HG03558 (cell line): Measurements from ENCODE around the gene HIBCH.
"Not testable (repeated sequence)": the region's sequence is repeated elsewhere in the genome, so short reads cannot be mapped to it uniquely, and the experiment has no call there.

Source experiments
- ATAC-seq: cut with Tn5 transposase; IDR thresholded peaks from one replicate; pipeline ENCODE4 v1.9.1; 2021; ENCODE audit warnings: moderate number of reproducible peaks; ENCODE audit not compliant: unreplicated experiment; ENCODE audit errors: extremely low read depth

Gene HIBCH

GRCh38 chr2:190343536-190344275 is 24.1 kb upstream of the HIBCH start, which contains the start of gene INPP1:
INPP1 (plus strand) TSS chr2:190343589; CDS start chr2:190360103, 16,514 bp downstream.
- peak; percentile 23 for ATAC-seq

GRCh38 chr2:190343089-190343535 is 23.5 kb upstream of the HIBCH start:
- no peak for ATAC-seq

GRCh38 chr2:190342611-190343010 is 23.0 kb upstream of the HIBCH start:
- ATAC-seq, result no peak

GRCh38 chr2:190340369-190340768 is 20.7 kb upstream of the HIBCH start:
- no peak for ATAC-seq

GRCh38 chr2:190339394-190339793 is 19.8 kb upstream of the HIBCH start:
- ATAC-seq, result no peak

- no peak for ATAC-seq
Measured at GRCh38 chr2:190338453-190338852, 18.8 kb upstream of the HIBCH start.

- ATAC-seq, result no peak
Measured at GRCh38 chr2:190336420-190336819, 16.8 kb upstream of the HIBCH start.

- ATAC-seq, result not testable (repeated sequence)
Measured at GRCh38 chr2:190335584-190335983, 16.0 kb upstream of the HIBCH start.

- ATAC-seq, result no peak
Measured at GRCh38 chr2:190335225-190335559, 15.6 kb upstream of the HIBCH start.

GRCh38 chr2:190334479-190335224 is 15.0 kb upstream of the HIBCH start:
- no peak for ATAC-seq

- no peak for ATAC-seq
Measured at GRCh38 chr2:190333928-190334327, 14.3 kb upstream of the HIBCH start.

- no peak for ATAC-seq
Measured at GRCh38 chr2:190333395-190333794, 13.8 kb upstream of the HIBCH start.

GRCh38 chr2:190328573-190329147 is 9.0 kb upstream of the HIBCH start:
- no peak for ATAC-seq

- ATAC-seq, result no peak
Measured at GRCh38 chr2:190327867-190328572, 8.4 kb upstream of the HIBCH start.

- no peak for ATAC-seq
Measured at GRCh38 chr2:190325588-190325987, 6.0 kb upstream of the HIBCH start.

GRCh38 chr2:190323406-190323805 is 3.8 kb upstream of the HIBCH start:
- no peak for ATAC-seq

- ATAC-seq, result no peak
Measured at GRCh38 chr2:190320696-190321095, 1.1 kb upstream of the HIBCH start.

- ATAC-seq, result peak; percentile 6
Measured at GRCh38 chr2:190318931-190319554, 583 bp downstream of the HIBCH start.

GRCh38 chr2:190318514-190318913 is 1.1 kb downstream of the HIBCH start:
- ATAC-seq, result no peak

GRCh38 chr2:190315273-190315672 is 4.4 kb downstream of the HIBCH start:
- no peak for ATAC-seq
